ENCODE measurements around the gene PPP1R13B.

- TF ChIP-seq CTCF (IDR thresholded peaks at IDR 0.05; ENCODE audit: low read length): no peak
- TF ChIP-seq EZH2 (IDR thresholded peaks at IDR 0.05; ENCODE audit: borderline replicate concordance, low read length): no peak
Observed at GRCh38 chr14:103746701-103747100, 100.7 kb downstream of the PPP1R13B start.
